Measurements from ENCODE around the gene ASS1.

ASS1 gene

GRCh38 chr9:130535818-130536521 lies 91.2 kb downstream of the ASS1 start:
- Histone ChIP-seq H3K27me3 (peaks cover 0 to 82% of the 10 kb centered on the region in 2 donors), H3K36me3 (no peaks in the 10 kb centered on the region), H3K4me1 (peaks cover 0 to 13% (median 6%) of the 10 kb centered on the region in 4 donors), H3K4me3 (no peak overlapping the region), H3K27ac (no peak overlapping the region), H3K9me3 (no peaks in the 10 kb centered on the region)
- intact Hi-C loops (cut with DNase I; ENCODE audit: low total_unique reads), result no loop called here
- no peak for DNase-seq
- TF ChIP-seq, protein P1, sequence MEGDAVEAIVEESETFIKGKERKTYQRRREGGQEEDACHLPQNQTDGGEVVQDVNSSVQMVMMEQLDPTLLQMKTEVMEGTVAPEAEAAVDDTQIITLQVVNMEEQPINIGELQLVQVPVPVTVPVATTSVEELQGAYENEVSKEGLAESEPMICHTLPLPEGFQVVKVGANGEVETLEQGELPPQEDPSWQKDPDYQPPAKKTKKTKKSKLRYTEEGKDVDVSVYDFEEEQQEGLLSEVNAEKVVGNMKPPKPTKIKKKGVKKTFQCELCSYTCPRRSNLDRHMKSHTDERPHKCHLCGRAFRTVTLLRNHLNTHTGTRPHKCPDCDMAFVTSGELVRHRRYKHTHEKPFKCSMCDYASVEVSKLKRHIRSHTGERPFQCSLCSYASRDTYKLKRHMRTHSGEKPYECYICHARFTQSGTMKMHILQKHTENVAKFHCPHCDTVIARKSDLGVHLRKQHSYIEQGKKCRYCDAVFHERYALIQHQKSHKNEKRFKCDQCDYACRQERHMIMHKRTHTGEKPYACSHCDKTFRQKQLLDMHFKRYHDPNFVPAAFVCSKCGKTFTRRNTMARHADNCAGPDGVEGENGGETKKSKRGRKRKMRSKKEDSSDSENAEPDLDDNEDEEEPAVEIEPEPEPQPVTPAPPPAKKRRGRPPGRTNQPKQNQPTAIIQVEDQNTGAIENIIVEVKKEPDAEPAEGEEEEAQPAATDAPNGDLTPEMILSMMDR (IDR thresholded peaks at IDR 0.05), result no peak

DNA sequence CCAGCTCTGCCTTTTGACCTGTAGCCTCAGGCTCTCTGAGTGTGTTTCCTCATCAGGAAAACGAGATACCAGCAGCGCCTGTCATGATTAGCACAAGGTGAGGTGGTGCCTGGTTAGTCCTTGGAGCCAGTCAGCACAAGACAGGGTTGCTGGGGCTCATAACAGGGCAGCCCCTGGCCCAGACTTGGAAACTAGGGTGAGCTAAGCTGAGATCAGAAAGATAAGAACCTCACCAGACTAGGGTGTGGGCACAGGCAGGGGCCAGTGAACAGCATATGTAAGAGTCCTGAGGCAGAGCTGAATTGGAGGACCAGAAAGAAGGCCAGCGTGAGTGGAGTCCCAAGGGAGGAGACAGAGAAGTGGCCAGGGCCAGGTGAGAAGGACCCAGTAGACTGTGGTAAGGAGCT lies 91.9 kb downstream of the ASS1 start:
- H3K4me3 ChIP-seq, result no peak overlapping the region
- TF ChIP-seq, protein P1 (IDR thresholded peaks at IDR 0.05), result no peak
- H3K36me3 ChIP-seq, result no peaks in the 10 kb centered on the region
- no peak for DNase-seq
- H3K27ac ChIP-seq, result no peak overlapping the region
- no peaks in the 10 kb centered on the region for H3K9me3 ChIP-seq
- peaks cover 0 to 11% (median 5%) of the 10 kb centered on the region in 4 donors for H3K4me1 ChIP-seq
- peaks cover 0 to 86% of the 10 kb centered on the region in 2 donors for H3K27me3 ChIP-seq
- intact Hi-C loops (cut with DNase I; ENCODE audit: low total_unique reads), result no loop called here

- H3K27ac ChIP-seq, result no peak overlapping the region
- TF ChIP-seq, protein P1 (IDR thresholded peaks at IDR 0.05), result no peak
- DNase-seq, result no peak
- no peaks in the 10 kb centered on the region for H3K36me3 ChIP-seq
- intact Hi-C loops (cut with DNase I; ENCODE audit: low total_unique reads), result no loop called here
- no peaks in the 10 kb centered on the region for H3K9me3 ChIP-seq
- peaks cover 0 to 11% (median 5%) of the 10 kb centered on the region in 4 donors for H3K4me1 ChIP-seq
- no peak overlapping the region for H3K4me3 ChIP-seq
- peaks cover 0 to 91% of the 10 kb centered on the region in 2 donors for H3K27me3 ChIP-seq
Observed at GRCh38 chr9:130537346-130538050, 92.7 kb downstream of the ASS1 start.

GRCh38 chr9:130539420-130540223 lies 94.9 kb downstream of the ASS1 start:
- intact Hi-C loops (cut with DNase I; ENCODE audit: low total_unique reads), result no loop called here
- H3K36me3 ChIP-seq, result no peaks in the 10 kb centered on the region
- H3K9me3 ChIP-seq, result no peaks in the 10 kb centered on the region
- TF ChIP-seq, protein P1 (IDR thresholded peaks at IDR 0.05), result no peak
- no peak for DNase-seq
- no peak overlapping the region for H3K27ac ChIP-seq
- no peak overlapping the region for H3K4me3 ChIP-seq
- peaks cover 0 to 11% (median 5%) of the 10 kb centered on the region in 4 donors for H3K4me1 ChIP-seq
- peaks cover 0 to 86% of the 10 kb centered on the region in 2 donors for H3K27me3 ChIP-seq

DNA sequence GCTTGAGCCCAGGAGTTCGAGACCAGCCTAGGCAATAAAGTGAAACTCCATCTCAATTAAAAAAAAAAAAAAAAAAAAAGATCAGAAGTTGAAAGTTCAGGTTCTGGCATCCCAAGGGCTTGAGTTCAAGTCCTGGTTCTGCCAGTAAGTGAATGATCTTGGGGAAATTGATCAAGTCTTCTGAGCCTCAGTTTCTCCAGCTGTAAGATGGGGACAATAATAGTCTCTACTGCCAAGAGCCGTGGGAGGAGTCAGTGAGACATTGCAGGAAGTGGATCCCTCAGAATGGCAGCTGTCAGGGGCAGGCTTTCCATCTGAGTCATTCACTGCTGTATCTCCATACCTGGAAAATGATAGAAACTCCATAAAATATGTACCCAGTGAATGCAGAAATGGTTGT lies 96.8 kb downstream of the ASS1 start:
- Histone ChIP-seq H3K27me3 (peaks cover 0 to 72% of the 10 kb centered on the region in 2 donors), H3K36me3 (no peaks in the 10 kb centered on the region), H3K27ac (no peak overlapping the region), H3K9me3 (no peaks in the 10 kb centered on the region), H3K4me3 (no peak overlapping the region), H3K4me1 (no peaks in the 10 kb centered on the region)
- TF ChIP-seq, protein P1 (IDR thresholded peaks at IDR 0.05), result no peak
- no peak for DNase-seq
- intact Hi-C loops (cut with DNase I; ENCODE audit: low total_unique reads), result no loop called here
